Limb (tissue), 2 donors: Measurements from ENCODE around the gene ZMYND8.

Experiments
- DNase-seq, 2 donors: peaks; one replicate each; pipeline ENCODE4 v3.0.0-alpha.2; 2016; ENCODE audit errors: extremely low spot score in 2 of 2

The ZMYND8 gene

GRCh38 chr20:47332381-47333206 lies 23.9 kb downstream of the ZMYND8 start:
- DNase-seq = no peak

GRCh38 chr20:47330933-47331708 lies 25.4 kb downstream of the ZMYND8 start:
- DNase-seq = no peak

DNA sequence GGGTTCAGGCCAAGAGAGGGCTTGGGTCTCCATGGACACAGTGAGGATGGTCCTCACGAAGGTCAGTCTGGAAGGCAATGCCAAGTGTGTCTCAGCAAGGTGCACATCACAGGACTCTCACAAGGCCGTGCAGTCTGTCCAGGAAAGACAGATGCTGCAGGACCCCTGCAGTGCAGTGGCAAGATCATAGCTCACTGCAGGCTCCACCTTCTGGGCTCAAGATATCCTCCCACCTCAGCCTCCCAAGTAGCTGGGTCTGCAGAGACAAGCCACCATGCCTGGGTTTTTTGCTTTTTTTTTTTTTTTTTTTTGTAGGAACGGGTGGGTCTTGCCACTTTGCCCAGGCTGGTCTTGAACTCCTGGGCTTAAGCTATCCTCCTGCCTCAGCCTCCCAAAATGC lies 26.4 kb downstream of the ZMYND8 start:
- DNase-seq = no peak

GRCh38 chr20:47328129-47328528 lies 28.4 kb downstream of the ZMYND8 start:
- DNase-seq = no peak

DNA sequence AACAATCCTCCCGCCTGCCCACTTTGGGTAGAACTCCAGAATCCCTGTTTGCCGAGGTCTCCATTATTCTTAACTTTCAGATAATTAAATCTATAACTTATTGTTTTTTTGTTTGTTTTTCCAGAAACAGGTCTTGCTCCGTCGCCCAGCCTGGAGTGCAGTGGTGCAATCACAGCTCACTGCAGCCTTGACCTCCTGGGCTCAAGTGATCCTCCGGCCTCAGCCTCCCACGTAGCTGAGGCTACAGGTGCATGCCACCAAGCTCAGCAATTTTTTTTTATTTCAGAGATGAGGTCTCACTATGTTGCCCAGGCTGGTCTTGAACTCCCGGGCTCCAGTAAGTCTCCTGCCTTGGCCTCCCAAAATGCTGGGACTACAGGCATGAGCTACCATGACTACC lies 28.8 kb downstream of the ZMYND8 start:
- DNase-seq = no peak

GRCh38 chr20:47326658-47327268 lies 29.7 kb downstream of the ZMYND8 start:
- no peak for DNase-seq

DNA sequence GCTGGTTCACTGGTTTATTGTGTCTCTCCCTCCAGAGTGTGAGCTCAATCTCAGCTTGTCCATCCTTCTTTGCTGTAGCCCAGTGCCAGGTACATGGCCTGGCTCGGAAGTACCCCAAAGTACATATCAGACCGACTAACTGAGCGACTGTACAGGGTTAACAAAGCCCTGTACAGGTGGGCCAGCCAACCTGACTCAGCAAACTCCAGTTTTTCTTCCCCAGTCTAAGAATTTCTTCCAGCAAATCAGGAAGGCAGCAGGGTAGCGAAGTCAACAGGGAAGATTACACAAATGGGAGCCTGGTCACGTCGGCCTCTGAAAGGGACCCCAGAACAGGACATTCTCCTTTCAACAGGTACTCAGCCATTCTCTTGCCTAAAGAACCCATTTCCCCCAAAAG lies 31.3 kb downstream of the ZMYND8 start:
- DNase-seq = no peak

DNA sequence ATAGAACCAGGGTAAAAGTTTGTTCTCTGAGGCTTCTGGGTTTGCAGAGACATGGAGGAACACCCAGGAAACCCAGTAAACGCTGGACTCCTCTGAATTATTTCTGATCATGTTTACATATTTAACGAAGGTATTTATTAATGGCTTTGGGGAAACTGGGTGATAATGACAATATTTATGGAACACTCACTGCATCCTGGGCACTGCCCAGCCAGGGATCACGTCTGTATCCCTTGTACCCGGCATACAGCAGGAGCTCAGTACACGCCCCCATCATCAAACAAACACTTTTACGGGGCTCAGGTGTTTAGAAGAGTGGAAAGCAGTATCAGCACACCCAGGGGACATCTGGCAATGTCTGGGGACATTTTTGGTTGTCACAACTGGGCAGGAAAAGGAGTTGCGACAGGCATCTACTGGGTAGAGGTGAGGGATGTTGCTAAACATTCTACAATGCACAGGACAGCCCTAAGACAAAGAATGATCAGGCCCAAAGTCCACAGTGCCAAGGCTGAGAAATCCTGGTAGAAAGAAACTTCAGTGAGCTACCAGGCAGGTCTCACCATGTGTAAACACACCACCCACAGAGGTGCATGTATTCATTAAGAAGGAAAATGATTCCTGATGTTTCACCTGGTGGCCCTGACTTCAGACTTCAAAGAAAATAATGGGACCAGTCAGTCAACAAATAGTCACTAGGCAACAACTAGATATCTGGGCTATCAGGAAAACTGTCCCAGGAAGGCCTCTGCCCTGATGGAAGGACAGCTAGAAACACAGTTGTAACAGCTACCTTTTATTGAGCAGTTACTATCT lies 35.3 kb downstream of the ZMYND8 start:
- no peak for DNase-seq

GRCh38 chr20:47319517-47320252 lies 36.8 kb downstream of the ZMYND8 start:
- peak; percentile 70 to 83 for DNase-seq

DNA sequence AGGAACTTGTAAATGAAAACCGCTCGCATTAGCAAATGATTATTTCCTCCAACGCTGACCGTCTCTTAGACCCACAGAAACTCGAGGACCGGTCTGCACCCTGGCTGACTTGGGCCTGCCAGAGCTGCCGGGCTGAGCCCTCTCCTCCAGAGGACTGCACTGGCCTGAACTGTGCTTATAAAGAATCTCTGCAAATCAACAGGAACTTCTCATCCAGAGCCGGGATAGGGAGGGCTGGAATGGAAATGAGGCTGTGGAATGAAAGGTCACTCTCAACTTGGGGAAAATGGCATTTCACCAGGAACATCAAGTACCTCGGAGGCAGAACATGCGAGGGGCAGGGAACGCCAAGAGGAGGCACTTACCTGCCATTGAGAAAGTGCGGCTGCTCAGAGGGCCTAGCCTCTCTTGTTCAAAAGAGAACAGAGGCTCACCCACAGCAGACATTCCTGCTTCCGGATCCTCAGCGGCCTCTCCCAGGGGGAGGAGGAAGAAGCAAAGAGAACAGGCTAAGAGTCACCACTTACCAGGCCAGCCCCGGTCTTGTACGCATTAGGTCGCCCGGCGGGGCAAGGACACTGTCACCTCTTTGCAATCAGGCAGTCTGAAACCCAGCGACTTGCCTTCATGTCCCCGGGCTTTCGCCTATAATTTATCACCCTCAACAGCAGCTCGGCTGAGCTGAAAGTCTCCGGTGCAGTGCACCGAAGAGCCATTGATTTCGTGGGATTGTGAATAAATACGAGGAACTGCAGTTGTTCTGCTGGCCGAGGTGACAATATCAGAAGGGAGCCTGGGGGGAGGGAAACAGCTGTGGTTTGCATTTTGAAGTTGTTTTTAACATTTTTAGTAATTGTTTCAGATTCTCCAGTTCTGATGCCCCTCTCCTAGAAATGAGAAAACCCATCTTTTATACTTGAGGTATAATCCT lies 37.6 kb downstream of the ZMYND8 start:
- peak; percentile 55 to 63 for DNase-seq

DNA sequence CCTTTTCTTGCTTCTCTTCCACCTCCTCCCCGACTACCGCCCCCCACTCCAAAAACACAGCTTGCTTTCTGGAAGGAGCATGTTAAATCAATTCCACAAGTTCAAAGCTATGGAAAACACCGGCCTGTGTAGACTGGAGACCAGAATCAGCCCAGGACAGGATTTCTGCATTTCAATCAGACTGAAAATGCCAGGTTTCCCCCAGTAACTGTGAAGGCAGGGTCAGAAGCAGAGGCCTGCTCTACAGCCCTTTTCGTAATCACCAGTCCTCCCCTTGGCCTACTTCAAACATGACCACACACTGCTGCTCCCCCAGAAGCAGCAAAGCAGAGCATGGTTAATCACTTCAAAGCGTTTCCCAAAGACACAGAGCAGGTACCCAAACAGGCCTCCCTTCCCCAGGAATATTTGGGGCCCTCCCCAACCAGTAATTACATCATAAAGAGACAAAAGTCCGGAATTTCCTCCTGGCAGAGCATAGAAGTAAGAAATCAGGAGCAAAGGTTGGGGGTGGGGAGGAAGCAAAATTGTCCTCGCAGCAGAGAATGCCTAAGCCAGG lies 38.4 kb downstream of the ZMYND8 start:
- no peak for DNase-seq

DNA sequence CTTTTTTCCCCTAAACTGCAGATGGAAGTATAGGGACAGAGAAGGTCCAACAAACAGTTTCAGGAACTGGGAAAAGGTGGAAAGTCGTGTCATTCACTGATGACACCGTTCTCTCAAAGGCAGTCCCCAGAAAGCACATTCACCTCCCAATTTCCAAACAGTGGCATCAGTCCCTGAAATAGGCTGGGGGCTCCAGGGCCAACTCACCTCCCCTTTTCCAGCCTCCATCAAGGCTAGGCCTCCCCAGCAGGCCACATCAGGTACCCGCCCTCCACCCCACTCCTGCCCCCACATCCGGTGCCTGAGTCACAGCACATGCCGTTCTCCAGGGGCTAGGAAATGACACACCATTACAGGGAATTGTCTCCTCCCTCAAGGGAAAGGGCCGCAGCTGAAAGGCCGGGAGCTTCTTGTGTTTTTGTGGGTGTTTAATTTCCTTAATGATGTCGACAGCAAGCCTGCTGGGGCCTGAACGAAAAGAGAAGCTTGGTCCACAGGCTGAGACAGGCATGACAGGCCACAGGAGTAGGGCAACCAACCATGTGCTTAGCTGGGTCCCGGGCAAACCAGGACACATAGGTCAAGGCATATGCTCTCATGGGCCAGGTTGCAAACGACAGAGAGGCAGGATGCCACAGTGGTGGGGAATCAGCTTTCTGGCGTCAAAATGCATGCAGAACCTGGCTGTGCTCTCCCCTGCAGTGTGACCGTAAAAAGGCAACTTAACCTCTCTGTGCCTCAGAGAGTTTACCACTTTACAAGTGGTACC lies 39.2 kb downstream of the ZMYND8 start:
- peak in 1 of 2 donors; percentile 56 for DNase-seq

GRCh38 chr20:47316776-47317126 lies 39.7 kb downstream of the ZMYND8 start:
- DNase-seq = no peak

DNA sequence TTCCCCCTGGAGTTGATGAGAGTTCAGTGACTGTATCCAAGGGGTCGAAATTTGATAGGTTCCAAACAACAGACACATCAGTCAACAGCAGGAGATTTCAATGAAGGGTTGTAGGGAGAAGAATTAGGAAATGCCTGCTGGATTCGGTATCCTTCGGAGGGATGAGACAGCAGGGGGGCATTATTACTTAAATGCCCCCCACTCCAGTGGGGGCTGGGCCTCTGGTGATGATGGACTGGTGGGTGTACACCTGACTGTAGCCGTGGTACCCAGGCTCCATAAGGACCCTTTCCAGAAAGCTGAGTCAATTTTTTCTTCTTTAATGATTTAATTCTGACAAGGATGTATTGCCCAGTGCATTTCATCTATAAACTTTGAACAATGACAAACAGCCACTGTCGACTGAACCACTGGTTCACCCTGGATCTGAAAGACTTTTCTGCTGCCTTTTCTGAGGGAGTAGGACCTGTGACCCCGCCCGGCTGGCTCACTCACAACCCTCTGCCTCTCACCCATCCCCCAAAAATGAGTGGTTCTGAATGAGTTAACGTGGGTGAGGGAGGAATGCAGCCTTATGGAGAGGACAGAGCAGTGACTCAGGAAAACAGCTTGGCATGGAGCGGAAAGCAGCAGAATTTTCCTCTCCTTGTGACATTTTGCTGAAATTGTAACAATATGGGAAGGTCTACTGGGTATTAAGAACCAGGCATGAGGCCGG lies 41.0 kb downstream of the ZMYND8 start:
- DNase-seq = no peak

DNA sequence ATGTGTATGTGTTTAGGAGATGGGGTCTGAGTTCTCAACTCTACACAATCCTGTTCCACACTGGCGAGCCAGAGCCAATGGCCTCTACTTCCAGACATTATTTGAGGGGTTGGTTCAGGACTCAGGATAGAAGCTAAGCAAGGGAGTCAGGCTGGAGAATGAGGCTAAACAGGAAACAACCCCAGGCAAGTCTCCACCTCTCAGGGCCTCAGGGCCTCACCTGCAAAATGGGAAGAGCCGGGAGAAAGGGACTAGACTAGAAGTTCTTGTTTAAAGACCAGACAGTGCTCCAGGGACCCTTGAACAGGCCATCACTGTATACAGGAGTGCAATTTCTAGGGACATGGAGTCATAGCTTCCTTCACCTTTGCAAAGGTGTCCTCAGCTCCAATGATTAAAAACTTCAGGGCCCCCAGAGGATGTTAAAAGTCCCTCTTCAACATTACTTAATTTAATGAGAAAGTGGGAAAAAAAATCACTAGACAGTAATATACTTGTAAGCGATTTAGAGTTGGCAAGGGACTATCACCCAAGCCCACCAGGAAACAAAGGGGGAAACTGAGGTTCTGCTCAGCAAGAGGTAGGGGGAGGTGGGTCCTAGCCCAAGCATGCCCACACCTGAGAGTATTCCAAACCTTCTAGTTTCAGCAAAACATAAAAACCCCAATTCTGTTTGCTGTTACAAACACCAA lies 41.7 kb downstream of the ZMYND8 start:
- DNase-seq = no peak

DNA sequence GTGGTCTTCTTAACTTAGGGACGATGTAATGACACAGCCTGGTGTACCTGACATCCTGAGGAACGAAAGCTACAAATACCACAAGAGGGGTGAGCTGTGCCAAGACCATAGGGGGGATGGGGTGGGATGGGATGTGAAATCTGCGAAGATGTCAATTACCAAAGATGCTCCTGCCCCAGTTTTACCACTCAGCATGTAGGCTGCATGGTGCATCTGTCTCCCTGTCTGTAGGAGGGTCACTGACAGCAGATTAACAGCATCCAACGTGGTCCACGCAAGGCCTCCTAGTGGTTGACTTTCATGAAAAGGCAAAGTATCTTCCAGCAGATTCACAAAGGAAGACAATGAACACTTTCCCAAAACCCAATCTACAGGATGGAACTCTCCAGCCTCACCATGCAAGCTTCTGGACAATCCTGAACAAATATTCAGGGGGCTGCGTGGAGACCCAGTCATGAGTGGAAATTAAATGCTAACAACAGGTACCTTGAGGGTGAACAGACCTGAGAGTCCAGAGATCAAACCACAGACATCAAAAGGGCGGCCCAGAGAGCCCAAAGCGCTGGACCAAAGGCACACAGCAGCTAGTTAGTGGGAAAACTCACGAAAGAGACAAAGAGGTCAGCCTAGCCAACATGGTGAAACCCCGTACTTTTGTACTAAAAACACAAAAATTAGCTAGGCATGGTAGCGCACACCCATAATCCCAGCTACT lies 44.4 kb downstream of the ZMYND8 start:
- DNase-seq = no peak

DNA sequence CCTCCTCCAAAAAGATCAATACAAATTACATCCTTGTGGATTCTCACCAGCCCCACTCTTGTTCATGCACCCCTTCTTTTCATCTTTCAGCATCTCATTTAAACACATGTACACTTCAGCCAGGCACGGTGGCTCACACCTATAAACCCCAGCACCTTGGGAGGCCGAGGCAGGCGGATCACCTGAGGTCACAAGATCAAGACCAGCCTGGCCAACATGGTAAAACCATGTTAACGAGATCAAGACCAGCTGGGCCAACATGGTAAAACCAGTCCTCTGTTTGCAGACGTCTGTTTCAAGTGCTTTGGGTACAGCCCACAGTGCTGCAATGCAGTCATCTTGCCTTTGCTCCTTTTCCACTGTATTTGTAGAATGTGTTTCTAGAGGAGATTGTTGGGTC lies 45.3 kb downstream of the ZMYND8 start:
- no peak for DNase-seq
